ENCODE results near the gene RHNO1.
"Not testable (repeated sequence)": the region's sequence is repeated elsewhere in the genome, so short reads cannot be mapped to it uniquely, and the experiment has no call there.

The RHNO1 gene

GRCh38 chr12:2858944-2859421, 18.0 kb upstream of the RHNO1 start:
- TF ChIP-seq, protein P1, sequence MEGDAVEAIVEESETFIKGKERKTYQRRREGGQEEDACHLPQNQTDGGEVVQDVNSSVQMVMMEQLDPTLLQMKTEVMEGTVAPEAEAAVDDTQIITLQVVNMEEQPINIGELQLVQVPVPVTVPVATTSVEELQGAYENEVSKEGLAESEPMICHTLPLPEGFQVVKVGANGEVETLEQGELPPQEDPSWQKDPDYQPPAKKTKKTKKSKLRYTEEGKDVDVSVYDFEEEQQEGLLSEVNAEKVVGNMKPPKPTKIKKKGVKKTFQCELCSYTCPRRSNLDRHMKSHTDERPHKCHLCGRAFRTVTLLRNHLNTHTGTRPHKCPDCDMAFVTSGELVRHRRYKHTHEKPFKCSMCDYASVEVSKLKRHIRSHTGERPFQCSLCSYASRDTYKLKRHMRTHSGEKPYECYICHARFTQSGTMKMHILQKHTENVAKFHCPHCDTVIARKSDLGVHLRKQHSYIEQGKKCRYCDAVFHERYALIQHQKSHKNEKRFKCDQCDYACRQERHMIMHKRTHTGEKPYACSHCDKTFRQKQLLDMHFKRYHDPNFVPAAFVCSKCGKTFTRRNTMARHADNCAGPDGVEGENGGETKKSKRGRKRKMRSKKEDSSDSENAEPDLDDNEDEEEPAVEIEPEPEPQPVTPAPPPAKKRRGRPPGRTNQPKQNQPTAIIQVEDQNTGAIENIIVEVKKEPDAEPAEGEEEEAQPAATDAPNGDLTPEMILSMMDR (IDR thresholded peaks at IDR 0.05; ENCODE audit: control insufficient read depth, extremely low read depth, insufficient read depth), result no peak
- DNase-seq (ENCODE audit: low read depth), result no peak
- no peak overlapping the region for H3K4me3 ChIP-seq (ENCODE audit: low read depth, low read length)

GRCh38 chr12:2860170-2860569, 16.9 kb upstream of the RHNO1 start:
- TF ChIP-seq, protein P1 (IDR thresholded peaks at IDR 0.05; ENCODE audit: control insufficient read depth, extremely low read depth, insufficient read depth), result no peak
- no peak overlapping the region for H3K4me3 ChIP-seq (ENCODE audit: low read depth, low read length)
- DNase-seq (ENCODE audit: low read depth), result no peak

GRCh38 chr12:2862876-2863275, 14.1 kb upstream of the RHNO1 start:
- no peak overlapping the region for H3K4me3 ChIP-seq (ENCODE audit: low read depth, low read length)
- TF ChIP-seq, protein P1 (IDR thresholded peaks at IDR 0.05; ENCODE audit: control insufficient read depth, extremely low read depth, insufficient read depth), result no peak
- no peak for DNase-seq (ENCODE audit: low read depth)

DNA sequence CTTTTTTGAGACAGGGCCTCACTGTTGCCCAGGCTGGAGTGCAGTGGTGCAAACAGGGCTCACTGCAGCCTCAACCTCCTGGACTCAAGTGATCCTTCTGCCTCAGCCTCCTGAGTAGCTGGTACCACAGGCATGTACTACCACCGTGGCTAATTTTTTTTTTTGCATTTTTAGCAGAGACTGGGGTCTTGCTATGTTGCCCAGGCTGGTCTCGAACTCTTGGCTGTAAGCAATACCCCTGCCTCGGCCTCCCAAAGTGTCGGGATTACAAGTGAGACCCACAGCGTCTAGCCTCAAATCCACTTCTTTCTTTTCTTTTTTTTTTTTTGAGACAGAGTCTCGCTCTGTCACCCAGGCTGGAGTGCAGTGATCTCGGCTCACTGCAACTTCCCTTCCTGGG, 13.6 kb upstream of the RHNO1 start:
- not testable (repeated sequence) for DNase-seq (ENCODE audit: low read depth); H3K4me3 ChIP-seq (ENCODE audit: low read depth, low read length)

DNA sequence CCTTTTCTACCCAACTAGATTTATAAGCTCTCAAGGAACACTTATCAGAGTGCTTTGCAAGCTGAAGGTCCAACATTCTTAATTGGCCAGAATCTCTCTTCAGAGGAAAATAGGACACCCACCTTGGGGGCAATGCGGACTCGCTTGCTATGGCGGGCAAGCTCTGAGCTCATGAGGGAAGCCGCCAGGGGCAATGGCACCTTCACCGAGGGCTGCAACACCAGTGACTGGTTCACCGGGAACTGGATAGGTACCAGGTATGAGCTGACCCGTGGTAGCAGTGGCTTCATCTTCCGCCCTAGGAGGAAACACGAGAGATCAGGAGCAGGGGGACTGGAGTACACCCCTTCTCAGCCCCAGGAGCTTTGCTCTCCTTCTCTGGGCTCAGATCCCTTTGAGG, 12.8 kb upstream of the RHNO1 start:
- TF ChIP-seq, protein P1 (IDR thresholded peaks at IDR 0.05; ENCODE audit: control insufficient read depth, extremely low read depth, insufficient read depth), result no peak
- no peak overlapping the region for H3K4me3 ChIP-seq (ENCODE audit: low read depth, low read length)
- no peak for DNase-seq (ENCODE audit: low read depth)

DNA sequence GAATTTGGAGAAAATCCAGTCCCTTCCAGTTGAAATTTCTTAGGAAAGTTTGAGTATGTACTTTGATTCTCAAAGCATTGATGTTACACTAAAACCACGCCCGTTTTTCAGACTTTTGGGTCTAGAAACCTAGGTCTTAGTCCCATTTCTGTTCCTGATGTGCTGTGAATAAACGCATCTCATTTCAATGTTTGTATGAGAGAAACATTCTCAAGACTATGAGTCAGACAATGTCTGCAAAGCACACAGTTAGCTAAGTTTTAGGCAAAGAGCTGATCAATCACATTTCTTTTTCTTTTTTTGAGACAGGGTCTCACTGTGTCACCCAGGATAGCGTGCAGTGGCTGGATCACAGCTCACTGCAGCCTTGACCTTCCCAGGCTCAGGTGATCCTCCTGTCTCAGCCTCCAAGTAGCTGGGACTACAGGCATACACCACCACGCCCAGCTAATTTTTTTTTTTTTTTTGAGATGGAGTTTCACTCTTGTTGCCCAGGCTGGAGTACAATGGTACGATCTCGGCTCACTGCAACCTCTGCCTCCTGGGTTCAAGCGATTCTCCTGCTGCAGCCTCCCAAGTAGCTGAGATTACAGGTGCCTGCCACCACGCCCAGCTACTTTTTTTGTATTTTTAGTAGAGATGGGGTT, 7.9 kb upstream of the RHNO1 start:
- H3K4me3 ChIP-seq (ENCODE audit: low read depth, low read length); DNase-seq (ENCODE audit: low read depth): not testable (repeated sequence)

DNA sequence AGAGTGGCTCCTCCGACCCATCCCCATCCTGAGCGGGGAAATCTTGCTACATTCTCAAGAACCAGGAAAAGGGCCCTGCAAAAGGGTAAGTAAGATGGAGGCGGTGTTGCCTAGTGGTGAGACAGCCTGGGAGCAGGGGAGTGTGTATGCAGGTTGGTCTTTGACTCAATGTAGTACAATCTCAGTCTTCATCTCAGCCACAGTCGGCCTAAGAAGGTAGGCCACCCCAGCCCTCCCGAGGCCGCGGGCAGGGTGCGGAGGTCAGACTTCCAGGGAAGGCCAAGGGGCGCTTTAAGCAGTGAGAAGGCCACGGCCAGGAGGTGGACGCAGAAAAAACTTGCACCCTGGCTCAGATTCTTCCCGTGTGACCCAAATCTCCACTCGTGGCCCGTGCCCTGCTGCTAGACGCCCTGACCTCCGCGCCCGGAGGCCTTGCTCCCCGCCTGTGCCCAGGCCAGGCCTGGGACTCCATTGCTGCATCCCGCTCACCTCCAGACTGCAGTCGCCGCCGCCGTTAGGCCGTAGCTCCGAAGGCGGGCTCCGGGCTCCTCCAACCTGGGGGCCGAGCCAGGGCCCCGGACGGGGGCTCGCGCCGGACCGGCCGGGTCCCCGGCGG, 484 bp upstream of the RHNO1 start:
- no peak for DNase-seq (ENCODE audit: low read depth)
- TF ChIP-seq, protein P1 (IDR thresholded peaks at IDR 0.05; ENCODE audit: control insufficient read depth, extremely low read depth, insufficient read depth), result no peak
- peak overlapping the region; percentile 72 for H3K4me3 ChIP-seq (ENCODE audit: low read depth, low read length)
